ENCODE results near the gene NPAT.
A peak's percentile ranks its signal among the peaks of the same experiment; 100 is the strongest.
"Not testable (repeated sequence)": the region's sequence is repeated elsewhere in the genome, so short reads cannot be mapped to it uniquely, and the experiment has no call there.

Gene NPAT

GRCh38 chr11:108147150-108147549, 75.3 kb downstream of the NPAT start:
- DNase-seq, result no peak

GRCh38 chr11:108144615-108145014, 77.8 kb downstream of the NPAT start:
- no peak for DNase-seq

- DNase-seq, result no peak
Observed at GRCh38 chr11:108142304-108142703, 80.1 kb downstream of the NPAT start.

GRCh38 chr11:108137212-108137611, 85.2 kb downstream of the NPAT start:
- DNase-seq, result no peak

- DNase-seq, result peak; percentile 15
Observed at GRCh38 chr11:108135845-108136544, 86.4 kb downstream of the NPAT start.

GRCh38 chr11:108132993-108133538, 89.4 kb downstream of the NPAT start:
- not testable (repeated sequence) for DNase-seq

GRCh38 chr11:108131993-108132392, 90.4 kb downstream of the NPAT start:
- DNase-seq, result peak; percentile 15

- no peak for DNase-seq
Observed at GRCh38 chr11:108128772-108129171, 93.7 kb downstream of the NPAT start.

GRCh38 chr11:108125096-108125495, 97.3 kb downstream of the NPAT start:
- DNase-seq, result no peak

- peak; percentile 31 for DNase-seq
Observed at GRCh38 chr11:108122166-108122628, 100.2 kb downstream of the NPAT start.

GRCh38 chr11:108121274-108122155, 100.9 kb downstream of the NPAT start, which contains the start of gene ACAT1:
TSS of gene ACAT1 (plus strand) at chr11:108121567. CDS start at chr11:108121607, 40 bp downstream.
- DNase-seq, result peak; percentile 91

- DNase-seq, result not testable (repeated sequence)
Observed at GRCh38 chr11:108120936-108121273, 101.5 kb downstream of the NPAT start.

- DNase-seq, result peak; percentile 44
Observed at GRCh38 chr11:108117746-108118371, 104.6 kb downstream of the NPAT start.

GRCh38 chr11:108115500-108116140, 106.8 kb downstream of the NPAT start:
- DNase-seq, result peak; percentile 86

- DNase-seq, result peak; percentile 31
Observed at GRCh38 chr11:108112057-108112456, 110.4 kb downstream of the NPAT start.

- no peak for DNase-seq
Observed at GRCh38 chr11:108111126-108111525, 111.3 kb downstream of the NPAT start.

All from EL (cell line).